HG03378 (cell line): Measurements from ENCODE around the gene RNF8.
"Not testable (repeated sequence)": the region's sequence is repeated elsewhere in the genome, so short reads cannot be mapped to it uniquely, and the experiment has no call there.

Experiments
- ATAC-seq: cut with Tn5 transposase; IDR thresholded peaks from one replicate; pipeline ENCODE4 v1.9.1; 2021; ENCODE audit warnings: mild to moderate bottlenecking, moderate library complexity; ENCODE audit not compliant: unreplicated experiment

Gene RNF8

GRCh38 chr6:37321516-37322415 is 32.0 kb upstream of the RNF8 start:
- no peak for ATAC-seq

DNA sequence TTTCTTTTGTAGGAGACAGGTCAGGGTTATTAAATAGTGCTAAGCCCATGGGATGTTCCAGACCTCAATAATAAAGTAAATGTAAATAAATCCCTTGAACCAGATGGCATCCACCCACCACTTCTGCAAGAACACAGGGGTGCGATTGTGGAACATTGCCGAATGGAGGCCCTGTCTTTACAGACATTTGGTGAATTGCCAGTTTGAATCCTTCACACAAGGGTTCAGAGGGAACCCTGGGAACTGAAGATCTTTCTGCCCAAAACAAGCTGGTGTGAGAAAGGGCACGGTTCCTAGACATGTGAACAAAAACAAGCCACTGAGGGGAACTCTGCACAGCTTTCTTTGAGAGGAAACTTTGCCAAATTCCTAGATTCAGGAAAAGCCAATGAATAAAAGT is 30.2 kb upstream of the RNF8 start:
- ATAC-seq: no peak

- no peak for ATAC-seq
Observed at GRCh38 chr6:37324131-37325033, 29.4 kb upstream of the RNF8 start.

- not testable (repeated sequence) for ATAC-seq
Observed at GRCh38 chr6:37330345-37330744, 23.4 kb upstream of the RNF8 start.

GRCh38 chr6:37331047-37331446 is 22.7 kb upstream of the RNF8 start:
- no peak for ATAC-seq

DNA sequence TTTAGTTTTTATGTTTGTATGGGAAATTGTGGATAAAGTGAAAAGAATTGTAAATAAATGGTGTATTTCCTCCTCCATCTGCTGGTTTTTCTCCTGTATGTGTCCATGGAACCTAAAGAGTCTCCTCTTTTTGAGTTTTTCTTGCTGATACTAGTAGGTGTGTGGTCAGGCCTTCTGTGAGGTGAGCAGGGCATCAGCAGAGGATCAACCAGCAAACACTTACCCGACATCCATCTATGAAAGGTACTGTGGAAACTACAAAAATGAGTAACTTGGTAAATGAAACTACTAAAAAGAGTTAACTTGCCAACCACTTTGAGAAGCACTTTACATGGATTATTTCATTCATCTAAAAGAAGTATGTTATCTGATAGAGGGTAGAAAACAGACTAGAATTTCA is 20.9 kb upstream of the RNF8 start:
- no peak for ATAC-seq

- ATAC-seq: no peak
Observed at GRCh38 chr6:37334047-37334446, 19.7 kb upstream of the RNF8 start.

DNA sequence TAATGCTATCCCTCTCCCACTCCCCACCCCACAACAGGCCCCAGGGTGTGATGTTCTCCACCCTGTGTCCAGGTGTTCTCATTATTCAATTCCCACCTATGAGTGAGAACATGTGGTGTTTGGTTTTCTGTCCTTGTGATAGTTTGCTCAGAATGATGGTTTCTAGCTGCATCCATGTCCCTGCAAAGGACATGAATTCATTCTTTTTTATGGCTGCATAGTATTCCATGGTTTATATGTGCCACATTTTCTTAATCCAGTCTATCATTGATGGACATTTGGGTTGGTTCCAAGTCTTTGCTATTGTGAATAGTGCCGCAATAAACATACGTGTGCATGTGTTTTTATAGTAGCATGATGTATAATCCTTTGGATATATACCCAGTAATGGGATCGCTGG is 15.5 kb upstream of the RNF8 start:
- not testable (repeated sequence) for ATAC-seq

GRCh38 chr6:37338745-37339255 is 15.0 kb upstream of the RNF8 start:
- no peak for ATAC-seq

DNA sequence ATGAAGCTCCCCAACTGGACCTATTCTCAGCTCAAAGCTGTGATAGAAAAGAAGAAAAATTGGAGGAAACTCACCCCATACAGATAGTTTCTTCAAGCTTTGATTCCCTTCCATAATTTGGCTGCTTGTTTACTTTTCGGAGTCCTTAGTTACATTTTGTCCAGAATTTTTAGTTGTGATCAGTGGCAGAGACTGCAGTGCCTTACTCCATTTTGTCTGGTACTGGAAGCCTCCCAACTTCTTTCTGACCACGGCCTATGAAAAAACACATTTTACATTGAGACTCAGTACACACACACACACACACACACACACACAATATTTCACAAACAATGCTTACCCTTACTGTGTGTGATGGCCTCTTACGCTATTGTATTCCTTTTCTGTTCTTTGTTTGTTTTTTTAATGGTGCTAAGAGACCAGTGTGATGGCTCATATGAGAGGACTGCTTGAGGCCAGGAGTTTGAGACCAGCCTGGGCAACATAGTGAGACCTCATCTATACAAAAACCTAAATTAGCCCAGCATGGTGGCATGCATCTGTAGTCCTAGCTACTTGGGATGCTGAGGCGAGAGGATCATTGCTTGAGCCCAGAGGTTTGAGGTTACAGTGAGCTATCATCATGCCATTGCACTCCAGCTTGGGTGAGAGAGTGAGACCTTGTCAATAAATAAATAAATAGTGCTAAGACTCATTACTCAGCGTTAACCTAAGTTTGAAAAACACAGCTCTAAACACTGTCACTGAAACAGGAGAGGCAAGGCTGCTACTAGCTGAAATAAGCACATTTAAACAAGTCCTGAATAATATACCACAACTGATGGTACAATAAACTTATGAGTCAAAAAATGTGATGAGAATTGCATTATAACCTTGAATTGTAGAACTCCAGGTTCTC is 13.8 kb upstream of the RNF8 start:
- no peak for ATAC-seq

- ATAC-seq: no peak
Observed at GRCh38 chr6:37340639-37340943, 13.2 kb upstream of the RNF8 start.

- ATAC-seq: no peak
Observed at GRCh38 chr6:37343248-37343647, 10.5 kb upstream of the RNF8 start.

- ATAC-seq: no peak
Observed at GRCh38 chr6:37344308-37344707, 9.5 kb upstream of the RNF8 start.

- not testable (repeated sequence) for ATAC-seq
Observed at GRCh38 chr6:37345804-37346203, 8.0 kb upstream of the RNF8 start.

DNA sequence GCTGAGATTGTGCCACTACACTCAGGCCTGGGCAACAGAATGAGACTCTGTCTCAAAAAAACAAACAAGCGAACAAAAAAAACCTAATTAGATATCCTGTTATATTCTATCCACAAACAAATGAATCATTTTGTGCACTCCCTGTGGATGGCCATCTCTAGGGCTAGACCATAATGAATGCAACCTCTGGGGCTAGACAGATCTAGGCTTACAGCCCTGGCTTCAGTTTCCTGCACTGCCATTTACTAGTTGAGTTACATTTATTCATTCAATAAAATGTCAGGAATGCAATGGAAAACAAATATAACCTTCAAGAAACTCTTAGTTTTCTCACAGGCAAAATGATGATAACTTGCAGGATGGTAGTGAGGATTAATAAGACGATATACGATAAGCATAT is 6.6 kb upstream of the RNF8 start:
- no peak for ATAC-seq

DNA sequence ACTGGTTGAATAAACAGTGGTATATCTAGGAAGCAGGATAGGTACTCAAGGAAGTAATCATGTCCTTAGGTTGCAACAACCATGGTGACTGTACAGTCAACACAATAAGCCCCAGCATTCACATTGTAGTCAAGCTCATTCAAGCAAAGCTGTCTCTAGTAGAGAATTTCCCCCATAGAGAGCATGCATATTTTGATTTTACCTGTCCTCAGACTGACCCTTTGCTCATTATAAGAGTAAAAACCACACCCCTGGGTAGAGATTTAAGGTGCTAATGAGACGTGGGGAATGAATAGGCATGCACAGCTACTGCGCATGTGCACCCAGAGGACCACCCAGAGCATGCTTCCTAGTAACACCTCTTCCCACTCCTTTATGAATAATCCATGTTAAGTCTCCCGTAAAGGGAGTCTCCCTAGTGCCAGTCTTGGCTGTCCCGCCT is 6.1 kb upstream of the RNF8 start:
- no peak for ATAC-seq

GRCh38 chr6:37351027-37351426 is 2.8 kb upstream of the RNF8 start:
- no peak for ATAC-seq

- no peak for ATAC-seq
Observed at GRCh38 chr6:37352384-37352783, 1.4 kb upstream of the RNF8 start.

DNA sequence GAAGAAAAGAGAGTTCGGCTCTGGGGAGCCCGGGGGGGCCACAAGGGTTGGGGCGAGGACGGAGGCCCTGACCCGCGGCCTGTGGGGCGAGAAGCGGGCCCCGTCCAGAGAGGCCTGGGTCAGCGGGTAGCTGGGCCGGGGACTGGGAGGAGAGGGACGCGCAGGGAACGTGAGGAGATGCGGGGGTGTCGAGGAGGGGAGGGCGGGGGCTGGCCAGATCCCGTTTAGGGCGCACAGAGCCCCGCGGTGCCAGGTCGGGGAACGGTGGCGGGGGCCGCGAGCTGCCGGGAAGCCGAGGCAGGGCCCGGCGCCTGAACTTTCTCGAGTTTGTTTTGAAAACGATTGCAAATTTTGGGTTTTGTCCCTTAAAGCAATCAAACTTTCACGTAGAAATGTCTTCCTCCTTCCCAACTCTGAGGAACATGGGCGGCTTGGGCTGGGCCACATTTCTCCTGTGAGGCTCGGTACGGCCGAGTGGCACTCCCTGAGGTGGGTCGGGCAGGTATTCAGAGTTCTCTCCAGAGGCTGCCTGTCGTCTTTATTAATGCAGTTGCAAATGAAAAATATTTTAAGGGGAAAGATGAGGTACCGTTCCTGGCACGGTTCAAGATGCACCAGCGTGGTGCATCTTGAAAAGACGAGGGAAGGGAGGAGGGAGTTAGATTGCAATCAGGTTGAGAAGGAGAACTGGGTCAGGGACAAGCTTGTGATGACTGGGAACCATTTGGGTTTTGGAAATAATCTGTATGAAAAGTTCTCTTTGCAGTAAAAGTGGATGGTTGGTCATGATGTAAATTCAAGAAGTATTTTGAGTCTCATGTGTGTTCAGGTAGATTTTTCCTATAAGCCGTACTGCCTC is 972 bp downstream of the RNF8 start:
- no peak for ATAC-seq

GRCh38 chr6:37357288-37357687 is 3.5 kb downstream of the RNF8 start:
- no peak for ATAC-seq
